HG03135 (cell line): ENCODE results near the gene KCNK2.

ENCODE experiments used
- ATAC-seq: cut with Tn5 transposase; IDR thresholded peaks from one replicate; pipeline ENCODE4 v1.9.1; 2021; ENCODE audit warnings: mild to moderate bottlenecking, moderate library complexity; ENCODE audit not compliant: unreplicated experiment

KCNK2 gene

GRCh38 chr1:215095524-215095923, 13.0 kb downstream of the KCNK2 start:
- no peak for ATAC-seq

GRCh38 chr1:215101511-215101910, 19.0 kb downstream of the KCNK2 start:
- ATAC-seq: no peak

GRCh38 chr1:215104283-215104682, 21.7 kb downstream of the KCNK2 start:
- no peak for ATAC-seq

GRCh38 chr1:215106067-215106466, 23.5 kb downstream of the KCNK2 start:
- ATAC-seq: no peak

- ATAC-seq: no peak
These were observed 26.6 kb downstream of the KCNK2 start for GRCh38 chr1:215109171-215109570.

- ATAC-seq: no peak
These were observed 29.4 kb downstream of the KCNK2 start for GRCh38 chr1:215111916-215112315.

GRCh38 chr1:215113776-215114153, 31.2 kb downstream of the KCNK2 start:
- no peak for ATAC-seq

GRCh38 chr1:215114154-215114933, 31.8 kb downstream of the KCNK2 start:
- ATAC-seq: no peak

GRCh38 chr1:215115760-215116159, 33.2 kb downstream of the KCNK2 start:
- no peak for ATAC-seq

- no peak for ATAC-seq
These were observed 35.5 kb downstream of the KCNK2 start for GRCh38 chr1:215118081-215118480.

- ATAC-seq: no peak
These were observed 36.5 kb downstream of the KCNK2 start for GRCh38 chr1:215119056-215119455.

- no peak for ATAC-seq
These were observed 37.3 kb downstream of the KCNK2 start for GRCh38 chr1:215119719-215120365.

- no peak for ATAC-seq
These were observed 46.0 kb downstream of the KCNK2 start for GRCh38 chr1:215128504-215128903.

- no peak for ATAC-seq
These were observed 48.8 kb downstream of the KCNK2 start for GRCh38 chr1:215131291-215131690.

- no peak for ATAC-seq
These were observed 49.6 kb downstream of the KCNK2 start for GRCh38 chr1:215132156-215132555.

GRCh38 chr1:215133532-215133931, 51.0 kb downstream of the KCNK2 start:
- no peak for ATAC-seq

GRCh38 chr1:215137985-215138384, 55.4 kb downstream of the KCNK2 start:
- ATAC-seq: no peak

- no peak for ATAC-seq
These were observed 57.6 kb downstream of the KCNK2 start for GRCh38 chr1:215140135-215140534.

GRCh38 chr1:215141460-215141859, 58.9 kb downstream of the KCNK2 start:
- no peak for ATAC-seq

- ATAC-seq: no peak
These were observed 61.0 kb downstream of the KCNK2 start for GRCh38 chr1:215143497-215143896.

GRCh38 chr1:215146240-215146975, 63.9 kb downstream of the KCNK2 start:
- ATAC-seq: no peak

GRCh38 chr1:215147024-215147423, 64.5 kb downstream of the KCNK2 start:
- no peak for ATAC-seq
